Suppressor macrophage treated with lipopolysaccharide for 4 hours (primary cell): ENCODE measurements around the gene FLCN.
A peak's percentile ranks its signal among the peaks of the same experiment; 100 is the strongest.
"Not testable (repeated sequence)": the region's sequence is repeated elsewhere in the genome, so short reads cannot be mapped to it uniquely, and the experiment has no call there.

ENCODE experiments used
- DNase-seq: peaks from one replicate; pipeline ENCODE4 v3.0.0-alpha.2; 2020

FLCN gene, protein sequence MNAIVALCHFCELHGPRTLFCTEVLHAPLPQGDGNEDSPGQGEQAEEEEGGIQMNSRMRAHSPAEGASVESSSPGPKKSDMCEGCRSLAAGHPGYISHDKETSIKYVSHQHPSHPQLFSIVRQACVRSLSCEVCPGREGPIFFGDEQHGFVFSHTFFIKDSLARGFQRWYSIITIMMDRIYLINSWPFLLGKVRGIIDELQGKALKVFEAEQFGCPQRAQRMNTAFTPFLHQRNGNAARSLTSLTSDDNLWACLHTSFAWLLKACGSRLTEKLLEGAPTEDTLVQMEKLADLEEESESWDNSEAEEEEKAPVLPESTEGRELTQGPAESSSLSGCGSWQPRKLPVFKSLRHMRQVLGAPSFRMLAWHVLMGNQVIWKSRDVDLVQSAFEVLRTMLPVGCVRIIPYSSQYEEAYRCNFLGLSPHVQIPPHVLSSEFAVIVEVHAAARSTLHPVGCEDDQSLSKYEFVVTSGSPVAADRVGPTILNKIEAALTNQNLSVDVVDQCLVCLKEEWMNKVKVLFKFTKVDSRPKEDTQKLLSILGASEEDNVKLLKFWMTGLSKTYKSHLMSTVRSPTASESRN

DNA sequence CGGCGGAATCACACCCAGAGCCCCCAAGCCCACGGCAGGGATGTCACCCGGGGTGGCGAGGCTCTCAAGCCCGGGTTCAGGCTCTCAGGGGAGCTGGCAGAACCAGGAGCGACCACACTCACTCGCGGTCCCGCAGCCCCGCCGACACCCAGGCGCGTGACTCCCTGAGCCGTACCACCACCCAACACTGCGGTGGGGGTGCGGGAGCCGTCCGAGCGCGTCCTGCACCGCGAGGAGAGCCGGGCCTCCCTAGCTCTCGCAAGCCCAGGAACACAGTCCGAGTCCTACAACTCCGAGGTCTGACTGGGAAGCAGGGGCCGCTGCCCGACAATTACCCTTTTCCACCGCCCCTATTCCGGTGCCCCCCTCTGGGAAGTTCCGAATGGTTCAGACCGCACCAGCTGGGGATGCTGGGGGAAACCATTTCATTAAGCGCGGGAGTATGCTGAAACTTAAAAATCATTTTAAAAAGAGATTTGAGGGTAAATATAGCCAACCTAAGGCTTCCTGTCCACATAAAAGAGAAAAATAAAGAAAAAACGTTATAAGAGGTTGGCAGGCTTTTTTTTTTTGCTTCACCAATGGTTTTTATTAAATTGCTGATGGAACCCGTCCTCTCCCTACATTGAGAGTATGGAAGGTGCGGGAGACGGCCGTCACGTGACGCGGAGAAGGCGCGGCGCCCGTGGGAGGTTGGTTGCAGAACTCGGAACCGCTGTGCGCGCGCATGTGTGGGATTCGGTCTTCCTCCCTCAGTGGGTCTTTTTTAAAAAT lies at the start of gene FLCN:
TSS of gene FLCN (minus strand) at position 143 of the 774 bp plus-strand sequence. CDS start 9,031 bp downstream, outside the sequence.
- DNase-seq: peak; percentile 96

DNA sequence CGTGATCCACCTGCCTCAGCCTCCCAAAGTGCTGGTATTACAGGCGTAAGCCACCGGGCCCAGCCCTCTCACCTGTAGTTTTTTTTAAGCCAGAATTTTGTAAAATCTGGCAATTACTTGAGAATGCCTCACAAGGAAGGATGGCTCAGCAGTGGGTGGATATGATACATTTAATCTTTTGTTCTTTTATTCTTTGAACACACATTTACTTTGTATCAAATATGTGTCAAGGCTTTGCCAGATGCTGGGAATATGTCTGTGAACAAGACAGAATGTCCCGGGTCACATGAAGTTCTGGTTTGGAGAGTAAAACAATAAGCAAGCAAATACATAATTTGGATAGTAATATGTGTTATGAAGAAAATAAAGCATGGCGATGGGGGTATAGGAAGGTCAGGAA lies 49.0 kb upstream of the FLCN start:
- DNase-seq: no peak

DNA sequence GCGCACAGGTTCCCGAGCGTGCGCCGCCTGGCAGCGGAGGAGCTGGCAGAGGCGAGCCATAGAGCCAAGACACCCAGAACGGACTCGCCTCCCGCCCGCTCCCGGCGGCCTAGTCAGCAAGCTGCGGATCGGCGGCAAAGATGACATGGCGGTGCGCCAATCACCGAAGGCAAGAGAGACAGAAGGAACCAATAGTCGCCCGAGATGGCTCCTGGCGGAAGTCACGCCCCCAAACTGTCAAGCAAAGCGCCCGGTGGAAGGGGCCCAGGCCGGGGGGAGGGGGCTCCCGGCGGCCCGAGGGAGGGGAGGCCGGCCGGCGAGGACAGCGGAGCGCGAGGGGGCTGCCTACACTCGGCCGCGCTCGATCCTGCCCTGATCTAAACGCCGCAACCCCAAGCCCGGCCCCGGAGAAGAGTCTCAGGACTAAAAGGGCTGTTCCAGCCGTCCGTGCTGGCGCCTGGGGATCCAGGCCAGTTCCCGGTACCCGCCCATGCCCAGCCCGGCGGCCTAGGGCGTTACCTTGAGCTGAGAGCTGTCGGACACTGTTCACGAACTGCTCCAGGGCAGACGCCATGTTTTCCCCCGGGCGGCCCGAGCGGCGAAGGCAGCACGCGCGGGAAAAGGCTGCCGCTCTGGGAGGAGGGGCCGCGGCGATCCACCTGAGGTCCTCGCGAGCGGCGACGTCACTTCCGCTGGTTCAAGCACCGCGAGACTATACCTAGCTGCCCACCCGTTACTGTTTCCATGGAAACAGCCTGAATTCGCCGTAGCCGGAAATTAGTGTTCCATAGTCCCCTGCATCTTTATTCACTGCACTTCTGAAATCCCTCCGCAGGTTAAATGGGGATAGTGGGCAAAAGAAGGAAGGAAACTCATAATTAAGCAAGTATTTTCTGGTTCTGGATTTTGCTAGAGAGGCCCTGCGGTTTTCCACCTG lies 43.9 kb upstream of the FLCN start, which contains the start of gene COPS3:
TSS of gene COPS3 (minus strand) at position 634 of the 937 bp plus-strand sequence. CDS start at position 574, 60 bp downstream.
- peak; percentile 98 for DNase-seq

GRCh38 chr17:17279316-17279715 lies 42.3 kb upstream of the FLCN start:
- DNase-seq: no peak

GRCh38 chr17:17277431-17277830 lies 40.5 kb upstream of the FLCN start:
- not testable (repeated sequence) for DNase-seq

GRCh38 chr17:17275971-17276370 lies 39.0 kb upstream of the FLCN start:
- DNase-seq: peak; percentile 63

DNA sequence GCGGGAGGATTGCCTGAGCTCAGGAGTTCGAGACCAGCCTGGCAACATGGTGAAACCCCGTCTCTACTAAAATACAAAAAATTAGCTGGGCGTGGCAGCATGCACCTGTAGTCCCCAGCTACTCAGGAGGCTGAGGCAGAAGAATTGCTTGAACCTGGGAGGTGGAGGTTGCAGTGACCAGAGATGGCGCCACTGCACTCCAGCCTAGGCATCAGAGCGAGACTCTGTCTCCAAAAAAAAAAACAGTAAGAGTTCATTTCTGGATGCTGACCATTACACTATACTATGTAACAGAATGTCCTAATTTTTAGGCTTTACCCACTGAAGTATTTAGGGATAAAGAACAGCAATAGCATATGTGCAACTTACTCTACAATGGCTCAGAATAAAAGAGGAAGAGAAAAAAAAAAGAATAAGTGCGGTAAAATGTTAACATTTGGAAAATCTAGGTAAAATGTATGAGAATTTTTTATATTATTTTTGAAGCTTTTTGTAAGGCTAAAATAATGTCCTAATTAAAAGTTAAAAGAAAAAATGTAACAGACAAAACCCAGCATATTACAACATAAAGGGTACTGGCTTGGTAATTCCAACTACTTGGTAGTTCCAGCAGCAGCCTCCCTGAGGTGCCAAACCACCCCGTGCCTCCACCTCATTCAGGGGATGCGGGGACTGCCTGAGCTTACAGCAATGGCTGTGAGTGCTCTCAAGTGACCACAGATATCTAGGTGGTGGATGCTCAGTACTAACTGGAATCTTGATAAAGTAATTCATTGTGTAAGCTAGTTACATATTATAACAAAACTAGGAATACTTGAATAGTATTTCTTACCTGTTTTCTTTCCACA lies 33.2 kb upstream of the FLCN start:
- no peak for DNase-seq

- DNase-seq: no peak
Measured at GRCh38 chr17:17264430-17264829, 27.5 kb upstream of the FLCN start.

DNA sequence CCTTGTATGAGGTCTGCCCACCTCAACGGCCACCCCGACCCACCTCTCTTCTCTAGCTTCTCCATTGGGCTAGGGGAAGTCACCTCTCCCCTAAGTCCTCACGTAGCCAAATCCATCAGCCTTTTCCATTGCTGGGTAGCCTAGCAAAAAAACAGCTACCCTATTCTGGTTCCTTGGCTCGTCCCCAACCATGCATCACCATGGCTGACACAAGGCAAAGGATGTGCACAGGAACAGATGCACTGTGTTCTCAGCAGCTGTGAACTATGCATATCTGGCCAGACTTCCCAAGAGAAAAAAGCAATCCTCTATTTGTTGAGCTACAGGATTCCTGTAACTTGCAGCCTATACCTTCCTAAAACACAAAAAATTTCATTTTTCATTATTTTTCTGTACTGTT lies 22.0 kb upstream of the FLCN start:
- DNase-seq: no peak

- no peak for DNase-seq
Measured at GRCh38 chr17:17258011-17258410, 21.0 kb upstream of the FLCN start.

DNA sequence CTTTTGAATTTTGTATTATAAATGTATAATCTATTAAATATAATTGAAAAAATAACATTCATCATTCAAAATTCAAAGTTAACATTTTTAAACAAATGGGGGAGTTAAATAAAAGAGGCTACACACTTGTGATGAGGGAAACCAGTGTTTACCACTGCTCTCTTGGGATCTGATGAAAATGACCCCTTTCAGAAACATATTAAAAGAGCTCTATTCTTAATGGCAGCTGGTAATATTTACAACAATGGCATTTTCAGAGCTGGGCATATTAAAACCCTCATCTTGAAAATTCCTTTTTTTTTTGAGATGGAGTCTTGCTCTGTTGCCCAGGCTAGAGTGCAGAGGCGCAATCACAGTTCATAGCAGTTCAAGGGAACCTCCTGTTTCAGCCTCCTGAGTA lies 19.3 kb upstream of the FLCN start:
- no peak for DNase-seq

GRCh38 chr17:17255689-17256088 lies 18.7 kb upstream of the FLCN start:
- DNase-seq: not testable (repeated sequence)

- peak; percentile 80 for DNase-seq
Measured at GRCh38 chr17:17254036-17254435, 17.1 kb upstream of the FLCN start.

- DNase-seq: no peak
Measured at GRCh38 chr17:17253406-17253805, 16.4 kb upstream of the FLCN start.

GRCh38 chr17:17252149-17252661 lies 15.2 kb upstream of the FLCN start:
- no peak for DNase-seq

- no peak for DNase-seq
Measured at GRCh38 chr17:17246879-17247278, 9.9 kb upstream of the FLCN start.

GRCh38 chr17:17243163-17243562 lies 6.2 kb upstream of the FLCN start:
- no peak for DNase-seq

DNA sequence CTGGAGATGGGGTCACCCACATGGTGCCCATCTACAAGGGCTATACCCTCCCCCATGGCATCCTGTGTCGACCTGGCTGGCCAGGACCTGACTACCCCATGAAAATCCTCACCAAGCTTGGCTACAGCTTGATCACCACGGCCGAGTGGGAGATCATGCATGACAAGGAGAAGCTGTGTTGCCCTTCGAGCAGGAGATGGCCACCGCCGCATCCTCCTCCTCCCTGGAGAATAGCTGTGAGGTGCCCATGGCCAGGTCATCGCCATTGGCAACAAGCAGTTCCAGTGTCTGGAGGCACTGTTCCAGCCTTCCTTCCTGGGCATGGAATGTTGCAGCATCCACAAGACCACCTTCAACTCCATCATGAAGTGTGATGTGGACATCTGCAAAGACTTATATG lies 5.3 kb upstream of the FLCN start:
- DNase-seq: no peak

- no peak for DNase-seq
Measured at GRCh38 chr17:17241656-17242055, 4.7 kb upstream of the FLCN start.

DNA sequence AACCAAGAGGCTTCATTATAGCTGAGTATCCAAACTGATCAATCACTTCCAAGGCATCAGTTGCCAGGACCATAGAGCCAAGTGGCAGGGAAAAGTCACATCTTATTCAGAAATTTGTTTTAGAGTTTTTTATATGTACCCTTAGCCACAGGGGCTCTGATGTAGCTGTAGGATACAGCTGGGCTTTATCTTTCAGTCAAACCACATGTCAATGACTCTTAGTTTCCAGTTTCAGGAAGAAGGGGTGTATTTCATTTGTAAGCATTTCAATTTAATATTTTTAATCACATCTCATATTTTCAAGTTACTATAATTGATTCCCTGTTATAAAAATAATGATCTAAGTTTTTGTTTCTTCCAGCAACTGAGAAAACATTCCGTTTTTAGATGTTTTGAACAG lies 2.9 kb upstream of the FLCN start:
- no peak for DNase-seq
